HG02840 (cell line): Measurements from ENCODE around the gene HCN2.

ENCODE experiments used
- ATAC-seq: cut with Tn5 transposase; IDR thresholded peaks from one replicate; pipeline ENCODE4 v1.9.1; 2021; ENCODE audit warnings: mild to moderate bottlenecking, moderate library complexity, moderate number of reproducible peaks; ENCODE audit not compliant: unreplicated experiment, low FRiP score

HCN2 gene

GRCh38 chr19:633786-634639 lies 44.3 kb downstream of the HCN2 start:
- ATAC-seq, result no peak

GRCh38 chr19:634975-635652 lies 45.4 kb downstream of the HCN2 start:
- no peak for ATAC-seq

- no peak for ATAC-seq
Measured at GRCh38 chr19:638906-639252, 49.2 kb downstream of the HCN2 start.

- ATAC-seq, result no peak
Measured at GRCh38 chr19:639253-640160, 49.8 kb downstream of the HCN2 start, which contains the start of gene FGF22. Gene FGF22 (plus strand): TSS chr19:639879. CDS start chr19:639926, 47 bp downstream.

GRCh38 chr19:640161-640558 lies 50.5 kb downstream of the HCN2 start:
- no peak for ATAC-seq

GRCh38 chr19:640606-641189 lies 51.0 kb downstream of the HCN2 start:
- ATAC-seq, result no peak

- no peak for ATAC-seq
Measured at GRCh38 chr19:641702-642101, 52.0 kb downstream of the HCN2 start.

GRCh38 chr19:642767-643727 lies 53.4 kb downstream of the HCN2 start:
- ATAC-seq, result no peak

GRCh38 chr19:643736-644135 lies 54.1 kb downstream of the HCN2 start:
- no peak for ATAC-seq

GRCh38 chr19:644363-644762 lies 54.7 kb downstream of the HCN2 start:
- no peak for ATAC-seq

GRCh38 chr19:644789-645188 lies 55.1 kb downstream of the HCN2 start:
- ATAC-seq, result no peak

GRCh38 chr19:645912-646778 lies 56.5 kb downstream of the HCN2 start:
- ATAC-seq, result no peak

GRCh38 chr19:646779-647565 lies 57.3 kb downstream of the HCN2 start:
- ATAC-seq, result no peak

GRCh38 chr19:647566-648284 lies 58.0 kb downstream of the HCN2 start:
- ATAC-seq, result no peak

- no peak for ATAC-seq
Measured at GRCh38 chr19:648305-648704, 58.6 kb downstream of the HCN2 start.

GRCh38 chr19:648904-649801 lies 59.5 kb downstream of the HCN2 start:
- ATAC-seq, result no peak
